ENCODE measurements around the gene FAM131B.

Gene FAM131B

DNA sequence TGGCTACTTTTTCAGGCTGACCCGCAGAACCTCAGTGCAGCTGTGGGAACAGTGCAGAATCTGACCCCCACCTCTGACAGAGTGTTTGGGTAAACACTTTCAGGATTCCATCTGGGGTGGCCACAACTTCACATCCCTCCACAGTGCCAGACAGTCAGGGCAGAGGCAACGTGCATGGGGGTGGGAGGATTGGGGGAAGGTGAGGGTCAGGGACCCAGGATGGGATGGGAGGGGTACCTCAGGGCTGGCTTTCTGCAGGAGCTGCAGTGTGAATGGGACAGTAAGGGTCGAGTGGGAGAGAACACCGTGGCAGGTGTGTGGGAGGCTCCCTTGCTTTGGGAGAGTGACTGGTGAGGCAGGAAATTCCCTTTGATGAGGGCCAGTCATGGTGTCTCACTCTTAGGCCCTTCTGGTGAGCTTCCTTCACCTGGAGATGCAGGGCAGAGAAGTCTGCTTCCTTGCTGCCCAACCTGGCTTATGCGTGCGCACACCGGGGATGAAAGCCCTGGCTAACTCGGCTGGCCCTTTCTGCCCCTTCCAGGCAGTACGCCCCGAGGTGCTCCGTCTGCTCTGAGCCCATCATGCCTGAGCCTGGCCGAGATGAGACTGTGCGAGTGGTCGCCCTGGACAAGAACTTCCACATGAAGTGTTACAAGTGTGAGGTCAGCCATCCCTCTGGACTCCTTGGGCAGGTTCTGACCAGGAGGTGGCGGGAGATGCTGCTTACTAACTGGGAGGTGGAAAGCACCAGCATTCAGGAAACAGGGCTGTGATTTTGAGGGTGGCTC, 27.0 kb upstream of the FAM131B start:
- peaks cover 16% of the 10 kb centered on the region for H3K4me1 ChIP-seq (ENCODE audit: insufficient read depth, insufficient read length)
- H3K9me3 ChIP-seq (ENCODE audit: insufficient read depth, low read length), result no peaks in the 10 kb centered on the region
- DNase-seq (ENCODE audit: low read depth, low spot score), result no peak

DNA sequence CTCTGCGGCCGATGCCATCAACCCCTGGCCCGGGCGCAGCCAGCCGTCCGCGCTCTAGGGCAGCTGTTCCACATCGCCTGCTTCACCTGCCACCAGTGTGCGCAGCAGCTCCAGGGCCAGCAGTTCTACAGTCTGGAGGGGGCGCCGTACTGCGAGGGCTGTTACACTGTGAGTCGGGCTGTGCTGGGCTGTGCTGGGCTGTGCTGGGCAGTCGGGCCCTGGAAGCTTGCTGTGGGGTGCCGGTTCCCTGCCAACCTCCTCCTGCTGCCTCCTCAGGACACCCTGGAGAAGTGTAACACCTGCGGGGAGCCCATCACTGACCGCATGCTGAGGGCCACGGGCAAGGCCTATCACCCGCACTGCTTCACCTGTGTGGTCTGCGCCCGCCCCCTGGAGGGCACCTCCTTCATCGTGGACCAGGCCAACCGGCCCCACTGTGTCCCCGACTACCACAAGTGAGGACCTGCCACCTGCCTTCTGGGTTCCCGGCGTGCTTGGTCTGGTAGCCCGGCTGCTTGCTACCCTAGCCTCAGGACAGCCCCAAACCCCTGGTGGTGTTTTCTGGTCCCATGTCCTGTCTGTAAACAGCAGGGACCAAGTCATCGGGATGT, 26.1 kb upstream of the FAM131B start:
- Histone ChIP-seq H3K4me1 (ENCODE audit: insufficient read depth, insufficient read length) (peaks cover 16% of the 10 kb centered on the region), H3K4me3 (ENCODE audit: insufficient read length, low read depth) (no peak overlapping the region), H3K9ac (ENCODE audit: insufficient read length, low read depth) (no peak overlapping the region), H3K36me3 (ENCODE audit: insufficient read depth, insufficient read length, low read length) (peaks cover 92% of the 10 kb centered on the region), H3K9me3 (ENCODE audit: insufficient read depth, low read length) (no peaks in the 10 kb centered on the region), H3K27me3 (ENCODE audit: insufficient read depth, insufficient read length) (no peaks in the 10 kb centered on the region)
- no peak for DNase-seq (ENCODE audit: low read depth, low spot score)
- TF ChIP-seq SUZ12 (IDR thresholded peaks at IDR 0.05; ENCODE audit: extremely low read depth, insufficient read depth, insufficient read length), result no peak

More for the DNA sequence above, 27.0 kb upstream of the FAM131B start:
- H3K9ac ChIP-seq (ENCODE audit: insufficient read length, low read depth), result no peak overlapping the region
- H3K4me3 ChIP-seq (ENCODE audit: insufficient read length, low read depth), result no peak overlapping the region
- H3K36me3 ChIP-seq (ENCODE audit: insufficient read depth, insufficient read length, low read length), result peaks cover 90% of the 10 kb centered on the region
- TF ChIP-seq SUZ12 (IDR thresholded peaks at IDR 0.05; ENCODE audit: extremely low read depth, insufficient read depth, insufficient read length) (no peak), YY1 (IDR thresholded peaks at IDR 0.05; ENCODE audit: insufficient read depth, insufficient read length) (no peak), ZNF274 (IDR thresholded peaks at IDR 0.05; ENCODE audit: low read depth, low read length) (no peak)
- H3K27me3 ChIP-seq (ENCODE audit: insufficient read depth, insufficient read length), result no peaks in the 10 kb centered on the region

GRCh38 chr7:143388051-143388450, 25.5 kb upstream of the FAM131B start:
- no peak for DNase-seq (ENCODE audit: low read depth, low spot score)
- TF ChIP-seq SUZ12 (IDR thresholded peaks at IDR 0.05; ENCODE audit: extremely low read depth, insufficient read depth, insufficient read length) (no peak), YY1 (IDR thresholded peaks at IDR 0.05; ENCODE audit: insufficient read depth, insufficient read length) (no peak), ZNF274 (IDR thresholded peaks at IDR 0.05; ENCODE audit: low read depth, low read length) (no peak)
- Histone ChIP-seq H3K4me1 (ENCODE audit: insufficient read depth, insufficient read length) (peaks cover 16% of the 10 kb centered on the region), H3K36me3 (ENCODE audit: insufficient read depth, insufficient read length, low read length) (peaks cover 92% of the 10 kb centered on the region), H3K4me3 (ENCODE audit: insufficient read length, low read depth) (no peak overlapping the region), H3K9ac (ENCODE audit: insufficient read length, low read depth) (no peak overlapping the region), H3K27me3 (ENCODE audit: insufficient read depth, insufficient read length) (no peaks in the 10 kb centered on the region), H3K9me3 (ENCODE audit: insufficient read depth, low read length) (no peaks in the 10 kb centered on the region)

- no peaks in the 10 kb centered on the region for H3K27me3 ChIP-seq (ENCODE audit: insufficient read depth, insufficient read length)
- H3K36me3 ChIP-seq (ENCODE audit: insufficient read depth, insufficient read length, low read length), result peaks cover 95% of the 10 kb centered on the region
- H3K9ac ChIP-seq (ENCODE audit: insufficient read length, low read depth), result no peak overlapping the region
- H3K9me3 ChIP-seq (ENCODE audit: insufficient read depth, low read length), result no peaks in the 10 kb centered on the region
- H3K4me3 ChIP-seq (ENCODE audit: insufficient read length, low read depth), result no peak overlapping the region
- peaks cover 19% of the 10 kb centered on the region for H3K4me1 ChIP-seq (ENCODE audit: insufficient read depth, insufficient read length)
- DNase-seq (ENCODE audit: low read depth, low spot score), result no peak
- TF ChIP-seq YY1 (IDR thresholded peaks at IDR 0.05; ENCODE audit: insufficient read depth, insufficient read length) (no peak), ZNF274 (IDR thresholded peaks at IDR 0.05; ENCODE audit: low read depth, low read length) (no peak), SUZ12 (IDR thresholded peaks at IDR 0.05; ENCODE audit: extremely low read depth, insufficient read depth, insufficient read length) (no peak)
Observed at GRCh38 chr7:143387156-143387975, 24.9 kb upstream of the FAM131B start.

DNA sequence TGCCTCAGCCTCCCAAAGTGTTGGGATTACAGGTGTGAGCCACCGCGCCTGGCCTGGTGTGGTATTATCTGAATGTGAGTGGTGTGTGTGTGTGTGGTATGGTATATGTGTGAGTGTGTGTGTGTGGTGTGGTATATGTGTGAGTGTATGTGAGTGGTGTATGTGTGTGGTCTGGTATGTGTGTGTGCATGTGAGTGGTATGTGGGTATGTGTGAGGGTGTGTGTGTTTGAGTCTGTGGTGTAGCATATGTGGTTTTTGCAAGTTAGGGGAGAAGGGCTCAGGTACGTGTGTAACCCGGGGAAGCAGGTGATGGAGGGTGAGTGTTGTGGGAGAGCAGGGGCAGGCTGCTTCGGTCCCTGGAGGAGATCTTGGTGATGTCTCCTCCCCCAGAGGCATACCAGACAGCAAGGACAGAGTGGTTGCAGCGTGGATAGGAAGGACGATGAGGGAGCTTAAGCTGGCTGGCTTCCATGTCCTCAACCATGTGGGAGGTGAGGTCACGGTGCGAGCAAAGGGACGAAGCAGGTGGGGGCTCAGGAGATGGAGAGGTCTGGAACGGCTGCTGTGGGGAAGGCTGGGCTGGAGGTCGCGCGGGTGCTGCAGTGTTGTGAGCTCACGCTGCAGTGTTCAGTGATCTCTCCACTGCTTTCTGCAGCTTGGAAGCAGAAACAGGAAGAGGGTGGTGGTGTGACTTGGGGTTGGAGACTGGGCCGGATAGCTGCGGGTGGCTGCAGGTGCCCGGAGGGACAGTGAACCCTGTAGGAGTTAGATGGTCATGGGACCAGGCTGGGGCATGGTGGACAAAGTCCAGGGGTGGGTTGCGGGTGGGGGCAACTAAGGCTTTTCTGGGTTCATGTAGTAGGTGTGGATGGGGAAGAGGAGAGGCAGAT, 23.6 kb upstream of the FAM131B start:
- Histone ChIP-seq H3K9me3 (ENCODE audit: insufficient read depth, low read length) (no peaks in the 10 kb centered on the region), H3K9ac (ENCODE audit: insufficient read length, low read depth) (no peak overlapping the region), H3K27me3 (ENCODE audit: insufficient read depth, insufficient read length) (no peaks in the 10 kb centered on the region), H3K4me1 (ENCODE audit: insufficient read depth, insufficient read length) (peaks cover 19% of the 10 kb centered on the region), H3K36me3 (ENCODE audit: insufficient read depth, insufficient read length, low read length) (peaks cover 93% of the 10 kb centered on the region), H3K4me3 (ENCODE audit: insufficient read length, low read depth) (no peak overlapping the region)
- DNase-seq (ENCODE audit: low read depth, low spot score), result no peak
- TF ChIP-seq ZNF274 (IDR thresholded peaks at IDR 0.05; ENCODE audit: low read depth, low read length) (no peak), YY1 (IDR thresholded peaks at IDR 0.05; ENCODE audit: insufficient read depth, insufficient read length) (no peak), SUZ12 (IDR thresholded peaks at IDR 0.05; ENCODE audit: extremely low read depth, insufficient read depth, insufficient read length) (no peak)

- H3K9me3 ChIP-seq (ENCODE audit: insufficient read depth, low read length), result no peaks in the 10 kb centered on the region
- peaks cover 81% of the 10 kb centered on the region for H3K36me3 ChIP-seq (ENCODE audit: insufficient read depth, insufficient read length, low read length)
- H3K4me3 ChIP-seq (ENCODE audit: insufficient read length, low read depth), result no peak overlapping the region
- DNase-seq (ENCODE audit: low read depth, low spot score), result no peak
- no peak overlapping the region for H3K9ac ChIP-seq (ENCODE audit: insufficient read length, low read depth)
- TF ChIP-seq YY1 (IDR thresholded peaks at IDR 0.05; ENCODE audit: insufficient read depth, insufficient read length) (no peak), ZNF274 (IDR thresholded peaks at IDR 0.05; ENCODE audit: low read depth, low read length) (no peak), SUZ12 (IDR thresholded peaks at IDR 0.05; ENCODE audit: extremely low read depth, insufficient read depth, insufficient read length) (no peak)
- H3K4me1 ChIP-seq (ENCODE audit: insufficient read depth, insufficient read length), result peaks cover 19% of the 10 kb centered on the region
- H3K27me3 ChIP-seq (ENCODE audit: insufficient read depth, insufficient read length), result no peaks in the 10 kb centered on the region
Observed at GRCh38 chr7:143384661-143385631, 22.4 kb upstream of the FAM131B start.
